Activated B cell treated with CpG ODN at 0.5 μM for 24 hours (primary cell): Measurements from ENCODE around the gene AUP1. TPM values are rescaled to one million over a fixed set of nuclear protein-coding genes. Genes with fewer than 3 reads are reported as not detected.
A peak's percentile ranks its signal among the peaks of the same experiment; 100 is the strongest.

Experiments used
- ATAC-seq: fragments of 200-7000 bp; cut with Tn5 transposase; one replicate; pipeline ENCODE4 v1.10.0; 2021; ENCODE audit warnings: low read depth, mild to moderate bottlenecking, moderate library complexity
- CTCF ChIA-PET: fragments of 350-600 bp; sonication (Branson Sonifier 250); formaldehyde crosslinking; loops from one replicate; lab custom pipeline; 2021; ENCODE audit warnings: antibody characterized with exemption; lab: Charles Lee
- POLR2A ChIA-PET: fragments of 350-600 bp; sonication (Branson Sonifier 250); formaldehyde crosslinking; loops from one replicate; lab custom pipeline; 2021; ENCODE audit warnings: antibody characterized with exemption; lab: Charles Lee
- DNase-seq: peaks from one replicate; pipeline ENCODE4 v3.0.0; 2022
- H3K27ac Mint-ChIP-seq: one replicate; pipeline ENCODE4 v1.8.0; 2020; ENCODE audit warnings: mixed read lengths
- H3K27me3 Mint-ChIP-seq: one replicate; pipeline ENCODE4 v1.8.0; 2021; ENCODE audit warnings: mixed read lengths
- H3K36me3 Mint-ChIP-seq: one replicate; pipeline ENCODE4 v1.8.0; 2021; ENCODE audit warnings: low read depth, mixed read lengths
- H3K4me1 Mint-ChIP-seq: one replicate; pipeline ENCODE4 v1.8.0; 2021; ENCODE audit warnings: mixed read lengths
- H3K4me3 Mint-ChIP-seq: one replicate; pipeline ENCODE4 v1.8.0; 2020; ENCODE audit warnings: mild to moderate bottlenecking, mixed read lengths
- H3K9me3 Mint-ChIP-seq: one replicate; pipeline ENCODE4 v1.8.0; 2020; ENCODE audit warnings: mixed read lengths
- CTCF ChIP-seq: fragments of 200-600 bp; IDR thresholded peaks from one replicate; pipeline ENCODE4 v1.8.0; 2022; ENCODE audit warnings: antibody characterized with exemption, mild to moderate bottlenecking
- intact Hi-C: fragments of 100-400 bp; cut with micrococcal nuclease; formaldehyde crosslinking; loops from one replicate; pipeline ENCODE4 v1.15.1; 2024
- total RNA-seq: library from RNA; stranded (reverse); gene quantifications from 2 replicates; pipeline ENCODE4 v1.2.3, GENCODE V29; 2022

AUP1 gene
- total RNA-seq, 1 donor from 2014 or later: 177 TPM

GRCh38 chr2:74554820-74555531 is 25.5 kb upstream of the AUP1 start:
- peaks cover 26% of the 10 kb centered on the region for H3K4me1 Mint-ChIP-seq
- DNase-seq (peak; percentile 50), ATAC-seq (peak; percentile 63)
- H3K27me3 Mint-ChIP-seq: peaks cover 3% of the 10 kb centered on the region
- H3K27ac Mint-ChIP-seq: peak overlapping the region; percentile 90
- H3K4me3 Mint-ChIP-seq: peak overlapping the region; percentile 97
- POLR2A ChIA-PET: interaction anchor here (0.5 to 2.3 kb wide), 14 partner anchors 16 to 134 kb away, joined by 3 to 8 read pairs (median 4); partner anchors contain the start of genes AUP1, C2orf81, HTRA2 and LBX2
- peaks cover 16% of the 10 kb centered on the region for H3K36me3 Mint-ChIP-seq
- TF ChIP-seq CTCF: no peak
- CTCF ChIA-PET: interaction anchor here (1.3 kb wide), 1 partner anchor 33 kb away, joined by 6 read pairs; no protein-coding TSS in a partner anchor
- no peaks in the 10 kb centered on the region for H3K9me3 Mint-ChIP-seq
- intact Hi-C loops: loop anchor here (1.0 to 2.0 kb wide), 5 partner anchors 16 to 72 kb away; partner anchors contain the start of genes AUP1, HTRA2, PCGF1 and TTC31

DNA sequence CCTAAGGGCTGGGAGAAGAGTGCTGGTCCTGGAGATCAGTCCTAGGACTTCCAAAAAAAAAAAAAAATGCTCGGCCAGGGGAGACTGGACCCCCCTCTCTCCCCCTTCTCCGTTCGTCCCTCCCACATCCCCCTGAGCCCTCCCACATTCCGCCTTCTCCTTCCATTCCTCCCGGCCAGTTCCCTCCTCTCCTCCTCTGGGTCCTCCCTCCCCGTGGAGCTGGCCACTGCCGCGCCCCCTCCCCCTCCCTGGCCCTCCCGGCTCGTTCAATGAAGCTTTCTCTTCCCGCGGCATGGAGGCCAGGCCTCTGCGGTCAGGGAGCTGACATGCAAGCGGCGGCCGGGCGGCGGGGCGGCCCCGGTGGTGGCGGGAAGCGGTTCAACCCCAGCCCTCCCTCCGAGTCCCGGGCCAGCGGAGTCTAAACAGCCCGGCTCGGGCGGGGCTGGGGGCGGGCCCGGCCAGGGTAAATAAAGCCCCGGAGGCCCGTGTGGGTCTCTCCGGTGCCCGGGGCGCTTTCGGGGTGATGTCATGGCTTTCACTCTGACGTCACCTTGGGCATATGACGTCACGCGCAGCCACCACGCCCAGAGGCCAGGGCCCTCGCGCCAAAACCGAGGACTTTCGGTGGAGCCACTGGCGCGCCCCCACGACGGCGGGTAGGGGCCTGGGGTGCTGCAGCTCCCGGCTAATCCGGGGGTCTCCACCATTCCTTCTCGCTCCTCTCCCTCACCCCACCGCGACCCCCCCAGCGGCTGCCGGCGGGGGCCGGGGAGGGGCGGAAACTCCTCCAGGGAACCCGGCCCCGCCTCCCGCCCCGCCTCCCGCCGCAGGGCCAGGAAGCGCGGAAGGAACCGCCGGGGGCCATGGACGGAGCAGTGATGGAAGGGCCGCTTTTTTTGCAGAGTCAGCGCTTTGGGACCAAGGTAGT is 24.6 kb upstream of the AUP1 start, which contains the start of the genes DOK1 and LOXL3:
TSS of gene DOK1 (plus strand) at position 829 of the 928 bp plus-strand sequence. CDS start at position 864, 35 bp downstream.
TSS of gene LOXL3 (minus strand) at position 51 of the 928 bp plus-strand sequence. CDS start 1,308 bp downstream, outside the sequence.
- peaks cover 7% of the 10 kb centered on the region for H3K27me3 Mint-ChIP-seq
- DNase-seq (peak; percentile 83), ATAC-seq (peak; percentile 81)
- ChIA-PET POLR2A (interaction anchor here (0.6 to 2.3 kb wide), 16 partner anchors 14 to 1377 kb away, joined by 3 to 11 read pairs (median 6); partner anchors contain the start of genes AUP1, HTRA2, MRPL53 and TTC31), CTCF (interaction anchor here (1.3 kb wide), 1 partner anchor 34 kb away, joined by 6 read pairs; no protein-coding TSS in a partner anchor)
- peaks cover 16% of the 10 kb centered on the region for H3K36me3 Mint-ChIP-seq
- peak within 1 kb of the TSS; percentile 90 for H3K27ac Mint-ChIP-seq
- no peak for TF ChIP-seq CTCF
- no peaks in the 10 kb centered on the region for H3K9me3 Mint-ChIP-seq
- intact Hi-C loops: loop anchor here (1.0 to 2.0 kb wide), 4 partner anchors 25 to 71 kb away; partner anchors contain the start of genes AUP1, HTRA2, PCGF1 and TTC31
- peaks cover 32% of the 10 kb centered on the region for H3K4me1 Mint-ChIP-seq
- peak within 1 kb of the TSS; percentile 97 for H3K4me3 Mint-ChIP-seq

GRCh38 chr2:74552914-74553811 is 23.7 kb upstream of the AUP1 start:
- ChIA-PET CTCF (no interaction called here), POLR2A (interaction anchor here (0.6 to 2.3 kb wide), 6 partner anchors 14 to 84 kb away, joined by 3 to 10 read pairs (median 4); partner anchors contain the start of genes AUP1, HTRA2, MRPL53 and TTC31)
- Mint-ChIP-seq H3K4me3 (peak overlapping the region; percentile 77), H3K36me3 (peaks cover 16% of the 10 kb centered on the region), H3K27me3 (peaks cover 10% of the 10 kb centered on the region), H3K27ac (peak overlapping the region; percentile 72), H3K4me1 (peaks cover 37% of the 10 kb centered on the region), H3K9me3 (no peaks in the 10 kb centered on the region)
- ATAC-seq (no peak), DNase-seq (no peak)
- intact Hi-C loops: no loop called here
- TF ChIP-seq CTCF: no peak
